Measurements from ENCODE around the gene PPP3CA.

The PPP3CA gene

DNA sequence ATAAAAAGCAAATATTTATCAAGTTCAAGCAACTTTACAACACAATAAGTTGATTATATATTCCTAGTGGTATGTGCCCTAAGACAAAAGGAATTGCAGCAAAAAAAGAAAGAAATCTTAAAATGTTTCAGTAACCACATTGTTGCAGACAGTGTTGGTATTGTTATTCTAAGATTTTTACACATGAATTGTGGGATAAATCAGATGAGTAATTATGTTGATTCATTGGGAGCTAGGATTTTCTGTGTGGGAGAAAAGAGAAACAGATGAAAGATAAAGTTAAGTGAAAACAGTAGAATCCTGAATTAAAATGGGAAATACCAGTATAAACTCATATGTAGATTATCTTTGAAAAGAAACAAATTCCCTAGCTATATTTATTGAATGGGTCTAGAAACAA lies 362.4 kb downstream of the PPP3CA start:
- DNase-seq, result no peak

DNA sequence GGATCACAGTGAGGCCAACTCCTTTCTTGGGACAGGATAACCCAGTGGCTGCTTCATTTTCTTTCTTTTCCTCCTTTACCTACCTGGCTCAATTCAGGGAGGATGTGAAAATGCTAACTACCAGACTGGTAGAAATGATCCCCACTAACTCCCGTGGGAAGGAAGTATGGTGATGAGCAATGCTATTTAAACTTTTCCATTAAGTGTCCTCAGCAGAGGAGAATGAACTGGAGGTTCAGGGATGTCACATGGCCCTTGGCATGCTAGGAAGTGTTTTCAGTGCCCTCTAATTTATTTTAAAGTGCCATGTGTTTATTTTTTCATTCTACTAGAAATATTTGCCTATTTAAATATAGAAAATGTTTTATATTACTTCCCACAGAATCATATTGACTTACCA lies 363.9 kb downstream of the PPP3CA start:
- DNase-seq, result no peak

DNA sequence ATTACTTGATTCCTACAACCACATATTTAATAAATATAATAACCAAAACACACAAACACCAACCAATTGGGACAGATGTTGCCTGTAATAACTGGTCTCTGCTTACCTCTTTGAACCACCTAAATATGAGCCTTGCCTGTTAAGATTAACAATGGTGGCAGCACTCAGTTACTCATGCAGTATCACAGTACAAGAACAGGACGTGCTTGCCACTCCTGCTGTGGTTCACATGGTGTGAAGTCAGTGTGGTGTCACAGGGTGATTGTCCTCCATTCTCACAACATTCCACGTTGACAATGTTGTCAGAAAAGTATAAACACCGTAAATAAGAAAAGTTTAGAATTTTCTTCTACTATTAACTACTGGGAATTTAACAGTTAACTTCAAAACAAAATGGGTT lies 365.0 kb downstream of the PPP3CA start:
- no peak for DNase-seq

DNA sequence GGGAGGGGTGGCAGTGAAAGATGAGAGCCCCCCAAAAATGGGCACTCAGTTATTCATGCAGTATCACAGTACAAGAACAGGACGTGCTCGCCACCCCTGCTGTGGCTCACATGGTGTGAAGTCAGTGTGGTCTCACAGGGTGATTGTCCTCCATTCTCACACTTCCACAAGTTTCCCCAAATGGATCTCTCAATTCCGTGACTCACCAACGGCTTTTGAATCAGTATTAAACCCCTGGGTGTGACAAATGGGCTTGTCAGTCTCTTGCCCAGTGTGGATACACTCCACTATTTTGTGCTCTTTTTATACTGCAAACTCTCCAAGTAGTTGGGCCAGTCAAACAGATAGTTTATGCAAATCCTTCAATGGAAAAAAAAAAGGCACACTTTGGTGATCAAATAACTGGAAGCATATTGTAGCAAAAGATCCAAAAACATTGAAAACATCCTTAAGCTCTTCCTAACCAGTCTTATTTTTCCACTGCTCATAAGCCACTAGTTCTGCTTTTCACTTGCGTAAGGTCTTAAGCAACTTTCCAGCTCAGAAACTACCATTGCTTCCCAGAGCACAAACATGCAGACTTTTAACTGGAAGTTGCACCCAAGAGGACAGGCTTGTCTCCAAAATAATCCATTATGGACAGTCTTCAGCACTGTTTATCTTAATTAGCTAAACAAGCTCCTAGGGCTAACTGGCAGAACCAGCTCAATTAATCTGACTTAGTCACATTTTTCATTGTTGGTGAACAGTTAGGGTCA lies 365.7 kb downstream of the PPP3CA start:
- no peak for DNase-seq

DNA sequence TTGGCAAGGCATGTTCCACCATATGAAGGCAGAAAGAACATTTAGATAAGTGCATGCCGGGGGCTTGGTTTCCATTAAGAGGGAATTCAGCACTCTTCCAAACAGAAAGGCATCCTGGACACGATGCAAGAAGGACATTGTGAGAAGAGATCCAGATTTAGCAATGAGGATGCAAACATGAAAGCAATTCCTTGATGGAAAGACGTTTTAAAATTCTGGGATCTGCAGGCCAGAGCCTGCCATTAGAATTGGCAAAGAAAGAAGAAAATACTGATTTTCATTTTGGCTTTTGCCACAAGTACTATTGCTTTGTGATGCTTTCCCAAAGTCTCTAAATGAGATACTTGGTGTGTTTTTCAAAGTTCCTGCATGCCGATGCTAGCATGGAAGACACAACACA lies 367.6 kb downstream of the PPP3CA start:
- DNase-seq, result no peak

DNA sequence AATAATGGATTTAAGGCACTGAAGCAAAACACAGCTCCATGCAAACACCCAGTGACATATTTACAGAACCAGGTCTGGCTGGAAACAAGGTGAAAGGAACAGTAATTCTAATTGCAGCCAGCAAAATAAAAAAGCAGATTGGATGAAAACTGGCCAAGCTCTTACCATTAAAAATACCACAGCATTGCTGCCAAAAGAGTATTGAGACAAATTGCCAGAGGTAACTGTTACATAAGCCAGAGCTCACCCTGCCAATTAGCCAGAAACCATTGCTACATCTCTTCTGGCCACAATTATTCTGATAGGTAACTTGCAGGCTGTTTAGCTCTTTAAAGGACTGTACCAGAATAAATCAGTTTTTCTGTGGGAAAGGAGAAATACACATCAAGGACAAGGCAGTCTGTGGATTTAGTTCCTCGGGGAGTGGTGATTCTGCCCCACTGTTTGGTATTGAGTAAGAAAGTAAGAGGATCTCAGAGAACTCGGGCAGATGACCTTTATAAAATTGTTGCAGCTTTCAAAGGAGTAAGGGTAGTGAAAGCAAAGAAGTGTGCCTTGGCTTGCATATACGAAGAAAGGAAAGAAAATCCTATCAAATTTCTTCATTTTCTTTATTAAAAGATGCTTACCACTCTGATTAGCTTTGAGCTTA lies 369.5 kb downstream of the PPP3CA start:
- no peak for DNase-seq

DNA sequence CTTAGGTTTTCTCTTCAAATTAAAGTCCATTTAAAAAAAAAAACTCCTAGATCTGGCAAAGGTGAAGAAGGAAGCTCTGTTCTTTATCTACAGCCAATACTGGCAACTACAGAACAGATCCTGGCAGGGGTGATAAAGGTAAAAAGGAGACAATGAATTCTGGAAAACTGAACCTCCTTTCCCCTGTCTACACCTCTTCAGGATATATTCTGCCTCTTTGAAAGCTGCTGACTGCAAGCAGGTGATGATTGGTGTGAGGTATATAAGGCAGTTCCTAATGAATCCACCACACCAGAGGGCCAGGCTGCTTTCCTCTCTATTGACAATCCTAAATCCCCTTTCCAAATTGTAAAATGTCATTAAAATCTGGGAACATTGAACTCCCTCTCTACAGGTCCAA lies 370.1 kb downstream of the PPP3CA start:
- DNase-seq, result no peak
